CD4-positive, alpha-beta memory T cell (primary cell): ENCODE measurements around the gene HS3ST4. TPM values are rescaled to one million over a fixed set of nuclear protein-coding genes. Genes with fewer than 3 reads are reported as not detected.

Experiments
- CTCF ChIA-PET: fragments of 350-600 bp; sonication (Branson Sonifier 250); formaldehyde crosslinking; loops from one replicate; lab custom pipeline; 2021; ENCODE audit warnings: inconsistent platforms; ENCODE audit not compliant: partially characterized antibody; lab: Charles Lee
- POLR2A ChIA-PET: fragments of 350-600 bp; sonication (Branson Sonifier 250); formaldehyde crosslinking; loops from one replicate; lab custom pipeline; 2021; ENCODE audit not compliant: partially characterized antibody; lab: Charles Lee
- DNase-seq, 5 donors: peaks; one replicate each; pipeline versions ENCODE4 v3.0.0 to v3.0.0-alpha.2; 2020 to 2022; ENCODE audit warnings: mixed read lengths in 1 of 5
- H3K27ac ChIP-seq: one replicate; pipeline ENCODE4 v1.7.0; 2013; ENCODE audit warnings: low read depth, low read length
- H3K27me3 ChIP-seq: 2 replicates; pipeline ENCODE4 v1.7.0; 2013; ENCODE audit warnings: mild to moderate bottlenecking, low read length, moderate library complexity; ENCODE audit not compliant: insufficient read depth
- H3K36me3 ChIP-seq: 2 replicates; pipeline ENCODE4 v1.7.0; 2013; ENCODE audit warnings: mild to moderate bottlenecking, low read length, moderate library complexity; ENCODE audit not compliant: insufficient read depth
- H3K4me1 ChIP-seq: 2 replicates; pipeline ENCODE4 v1.7.0; 2013; ENCODE audit warnings: mild to moderate bottlenecking, low read length, moderate library complexity; ENCODE audit not compliant: insufficient read depth
- H3K4me3 ChIP-seq, 2 donors: one replicate each; pipeline ENCODE4 v1.7.0; 2013; ENCODE audit warnings: low read length in 2 of 2, mild to moderate bottlenecking in 1 of 2
- H3K9me3 ChIP-seq, 2 donors: one replicate each; pipeline ENCODE4 v1.7.0; 2013; ENCODE audit warnings: low read length in 2 of 2, control low read depth in 1 of 2; ENCODE audit not compliant: control insufficient read depth in 1 of 2
- H3K27ac Mint-ChIP-seq, 7 donors: one replicate each; pipeline ENCODE4 v1.8.0; 2020 to 2021; ENCODE audit warnings: mixed read lengths in 7 of 7, mild to moderate bottlenecking in 6 of 7, inconsistent platforms in 3 of 7, moderate library complexity in 3 of 7
- H3K27me3 Mint-ChIP-seq, 2 donors: one replicate each; pipeline ENCODE4 v1.8.0; 2020 to 2021; ENCODE audit warnings: mixed read lengths in 2 of 2
- H3K36me3 Mint-ChIP-seq, 2 donors: one replicate each; pipeline ENCODE4 v1.8.0; 2020 to 2021; ENCODE audit warnings: mixed read lengths in 2 of 2, inconsistent platforms in 1 of 2, mild to moderate bottlenecking in 1 of 2
- H3K4me1 Mint-ChIP-seq, 4 donors: one replicate each; pipeline ENCODE4 v1.8.0; 2020 to 2021; ENCODE audit warnings: mixed read lengths in 4 of 4, mild to moderate bottlenecking in 1 of 4
- H3K4me3 Mint-ChIP-seq, 8 donors: one replicate each; pipeline ENCODE4 v1.8.0; 2020 to 2021; ENCODE audit warnings: mixed read lengths in 8 of 8, mild to moderate bottlenecking in 7 of 8, moderate library complexity in 6 of 8, inconsistent platforms in 3 of 8
- H3K9me3 Mint-ChIP-seq, 8 donors: one replicate each; pipeline ENCODE4 v1.8.0; 2020 to 2021; ENCODE audit warnings: mixed read lengths in 8 of 8, mild to moderate bottlenecking in 5 of 8, inconsistent platforms in 3 of 8, moderate library complexity in 1 of 8
- intact Hi-C: fragments of 100-400 bp; cut with micrococcal nuclease; formaldehyde crosslinking; loops from one replicate; pipeline ENCODE4 v1.15.1; 2023
- polyA plus RNA-seq, 2 donors: library from polyadenylated mRNA; unstranded; fragments of 300-500 nt; fragmentation: Illumina TruSeq; gene quantifications; one replicate each; pipeline ENCODE4 v1.2.3, GENCODE V29; 2021
- total RNA-seq, 2 experiments: library from RNA; stranded (reverse); gene quantifications; one replicate each; pipeline ENCODE4 v1.2.3, GENCODE V29; 2021

Gene HS3ST4
- total and polyA plus RNA-seq, 4 experiments from 2014 or later: not detected

GRCh38 chr16:25894093-25894492, 202.3 kb downstream of the HS3ST4 start:
- DNase-seq: no peak
- intact Hi-C loops: no loop called here
- no peaks in the 10 kb centered on the region for H3K4me1 Mint-ChIP-seq
- Histone ChIP-seq H3K27me3 (no peaks in the 10 kb centered on the region), H3K4me1 (no peaks in the 10 kb centered on the region), H3K4me3 (no peak overlapping the region), H3K36me3 (no peaks in the 10 kb centered on the region), H3K27ac (no peak overlapping the region), H3K9me3 (no peaks in the 10 kb centered on the region)
- peaks cover 8 to 13% of the 10 kb centered on the region in 2 donors for H3K27me3 Mint-ChIP-seq
- no peaks in the 10 kb centered on the region for H3K36me3 Mint-ChIP-seq
- H3K9me3 Mint-ChIP-seq: peaks cover 0 to 18% (median 4%) of the 10 kb centered on the region in 8 donors
- H3K4me3 Mint-ChIP-seq: no peak overlapping the region
- ChIA-PET POLR2A (no interaction called here), CTCF (no interaction called here)
- no peak overlapping the region for H3K27ac Mint-ChIP-seq

GRCh38 chr16:25895380-25895779, 203.6 kb downstream of the HS3ST4 start:
- Histone ChIP-seq H3K9me3 (no peaks in the 10 kb centered on the region), H3K4me3 (no peak overlapping the region), H3K27ac (no peak overlapping the region), H3K36me3 (no peaks in the 10 kb centered on the region), H3K4me1 (no peaks in the 10 kb centered on the region), H3K27me3 (no peaks in the 10 kb centered on the region)
- no peaks in the 10 kb centered on the region for H3K36me3 Mint-ChIP-seq
- ChIA-PET POLR2A (no interaction called here), CTCF (no interaction called here)
- intact Hi-C loops: no loop called here
- no peaks in the 10 kb centered on the region for H3K4me1 Mint-ChIP-seq
- no peak for DNase-seq
- peaks cover 8 to 13% of the 10 kb centered on the region in 2 donors for H3K27me3 Mint-ChIP-seq
- H3K4me3 Mint-ChIP-seq: no peak overlapping the region
- H3K27ac Mint-ChIP-seq: no peak overlapping the region
- peaks cover 0 to 8% (median 2%) of the 10 kb centered on the region in 8 donors for H3K9me3 Mint-ChIP-seq

DNA sequence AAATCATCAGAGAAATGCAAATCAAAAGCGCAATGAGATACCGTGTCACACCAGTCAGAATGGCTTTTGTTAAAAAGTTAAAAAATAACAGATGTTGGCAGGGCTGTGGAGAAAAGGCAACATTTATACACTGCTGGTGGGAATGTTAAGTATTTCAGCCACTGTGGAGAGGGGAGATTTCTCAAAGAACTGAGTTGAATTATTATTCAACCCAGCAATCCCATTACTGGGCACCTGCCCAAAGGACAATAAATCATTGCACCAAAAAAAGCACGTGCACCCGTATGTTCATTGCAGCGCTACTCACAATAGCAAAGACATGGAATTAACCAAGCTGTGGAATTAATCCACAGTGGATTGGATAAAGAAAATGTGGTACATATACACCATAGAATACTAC, 204.7 kb downstream of the HS3ST4 start:
- no peak overlapping the region for H3K4me3 Mint-ChIP-seq
- H3K27ac Mint-ChIP-seq: no peak overlapping the region
- H3K27me3 Mint-ChIP-seq: peaks cover 8 to 11% of the 10 kb centered on the region in 2 donors
- no peak overlapping the region for H3K27ac ChIP-seq
- H3K4me1 Mint-ChIP-seq: no peaks in the 10 kb centered on the region
- intact Hi-C loops: no loop called here
- H3K36me3 Mint-ChIP-seq: no peaks in the 10 kb centered on the region
- no peaks in the 10 kb centered on the region for H3K4me1 ChIP-seq
- no peaks in the 10 kb centered on the region for H3K36me3 ChIP-seq
- POLR2A ChIA-PET: no interaction called here
- H3K4me3 ChIP-seq: no peak overlapping the region
- peaks cover 0 to 2% (median 0%) of the 10 kb centered on the region in 8 donors for H3K9me3 Mint-ChIP-seq
- no peaks in the 10 kb centered on the region for H3K9me3 ChIP-seq
- no peaks in the 10 kb centered on the region for H3K27me3 ChIP-seq
- CTCF ChIA-PET: no interaction called here
- no peak for DNase-seq

DNA sequence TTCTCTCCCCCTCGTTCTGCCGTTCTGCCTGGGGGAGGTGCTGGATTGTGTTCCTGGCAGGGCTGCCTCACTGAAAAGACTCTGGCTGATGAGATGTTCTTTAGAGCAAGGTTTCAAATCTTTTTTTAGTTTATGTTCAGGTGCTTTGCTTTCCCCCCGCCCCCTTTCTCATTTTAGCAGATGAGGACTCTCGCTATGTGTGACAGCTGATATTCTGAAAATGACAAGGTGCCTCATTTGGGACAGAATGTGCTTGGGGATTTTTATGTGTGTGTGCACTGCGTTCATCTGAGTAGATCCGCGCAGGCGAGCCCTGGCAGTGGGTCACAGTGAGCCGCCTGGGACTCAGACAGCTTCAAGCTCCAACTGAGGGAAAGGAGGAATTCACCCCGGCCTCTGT, 205.9 kb downstream of the HS3ST4 start:
- peaks cover 8 to 11% of the 10 kb centered on the region in 2 donors for H3K27me3 Mint-ChIP-seq
- CTCF ChIA-PET: no interaction called here
- Histone ChIP-seq H3K27me3 (no peaks in the 10 kb centered on the region), H3K4me3 (no peak overlapping the region), H3K4me1 (no peaks in the 10 kb centered on the region), H3K27ac (no peak overlapping the region), H3K9me3 (no peaks in the 10 kb centered on the region), H3K36me3 (no peaks in the 10 kb centered on the region)
- POLR2A ChIA-PET: interaction anchor here (1.0 kb wide), 1 partner anchor 12 kb away, joined by 3 read pairs; no protein-coding TSS in a partner anchor
- H3K36me3 Mint-ChIP-seq: no peaks in the 10 kb centered on the region
- H3K9me3 Mint-ChIP-seq: peaks cover 0 to 3% (median 0%) of the 10 kb centered on the region in 8 donors
- no peaks in the 10 kb centered on the region for H3K4me1 Mint-ChIP-seq
- no peak overlapping the region for H3K4me3 Mint-ChIP-seq
- no peak overlapping the region for H3K27ac Mint-ChIP-seq
- intact Hi-C loops: no loop called here
- no peak for DNase-seq

DNA sequence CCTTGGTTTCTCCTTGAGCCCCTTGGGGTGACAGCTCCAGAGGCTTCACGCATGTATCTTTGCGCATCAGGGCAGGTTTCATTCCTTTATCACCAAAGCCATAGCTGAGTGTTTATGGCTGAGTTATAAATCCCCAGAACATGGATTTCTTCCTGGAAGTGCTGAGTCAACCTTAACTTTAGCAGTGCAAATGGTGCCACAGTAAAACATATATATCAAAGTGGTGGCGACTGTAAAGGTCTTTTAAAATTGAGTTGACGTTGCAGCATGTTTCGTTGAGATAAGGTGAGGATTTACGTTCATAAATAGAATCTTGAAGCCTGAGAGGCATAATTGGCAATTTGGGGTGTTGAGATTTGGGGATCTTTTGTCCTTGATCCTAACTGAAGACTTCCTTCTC, 214.1 kb downstream of the HS3ST4 start:
- no peaks in the 10 kb centered on the region for H3K36me3 Mint-ChIP-seq
- no peak for DNase-seq
- ChIA-PET CTCF (no interaction called here), POLR2A (no interaction called here)
- Histone ChIP-seq H3K36me3 (no peaks in the 10 kb centered on the region), H3K9me3 (no peaks in the 10 kb centered on the region), H3K4me3 (no peak overlapping the region), H3K27me3 (no peaks in the 10 kb centered on the region), H3K27ac (no peak overlapping the region), H3K4me1 (no peaks in the 10 kb centered on the region)
- no peak overlapping the region for H3K4me3 Mint-ChIP-seq
- intact Hi-C loops: no loop called here
- peaks cover 0 to 3% of the 10 kb centered on the region in 2 donors for H3K27me3 Mint-ChIP-seq
- no peaks in the 10 kb centered on the region for H3K4me1 Mint-ChIP-seq
- H3K9me3 Mint-ChIP-seq: peaks cover 0 to 4% (median 0%) of the 10 kb centered on the region in 8 donors
- no peak overlapping the region for H3K27ac Mint-ChIP-seq

- Histone ChIP-seq H3K4me3 (no peak overlapping the region), H3K27me3 (peaks cover 6% of the 10 kb centered on the region), H3K4me1 (no peaks in the 10 kb centered on the region), H3K27ac (no peak overlapping the region), H3K9me3 (no peaks in the 10 kb centered on the region), H3K36me3 (no peaks in the 10 kb centered on the region)
- peaks cover 2 to 3% of the 10 kb centered on the region in 2 donors for H3K27me3 Mint-ChIP-seq
- no peak overlapping the region for H3K27ac Mint-ChIP-seq
- peaks cover 0 to 2% (median 0%) of the 10 kb centered on the region in 8 donors for H3K9me3 Mint-ChIP-seq
- no peak for DNase-seq
- H3K4me3 Mint-ChIP-seq: no peak overlapping the region
- CTCF ChIA-PET: no interaction called here
- no peaks in the 10 kb centered on the region for H3K36me3 Mint-ChIP-seq
- H3K4me1 Mint-ChIP-seq: no peaks in the 10 kb centered on the region
- POLR2A ChIA-PET: no interaction called here
- intact Hi-C loops: no loop called here
These were observed 219.2 kb downstream of the HS3ST4 start for GRCh38 chr16:25910971-25911370.

DNA sequence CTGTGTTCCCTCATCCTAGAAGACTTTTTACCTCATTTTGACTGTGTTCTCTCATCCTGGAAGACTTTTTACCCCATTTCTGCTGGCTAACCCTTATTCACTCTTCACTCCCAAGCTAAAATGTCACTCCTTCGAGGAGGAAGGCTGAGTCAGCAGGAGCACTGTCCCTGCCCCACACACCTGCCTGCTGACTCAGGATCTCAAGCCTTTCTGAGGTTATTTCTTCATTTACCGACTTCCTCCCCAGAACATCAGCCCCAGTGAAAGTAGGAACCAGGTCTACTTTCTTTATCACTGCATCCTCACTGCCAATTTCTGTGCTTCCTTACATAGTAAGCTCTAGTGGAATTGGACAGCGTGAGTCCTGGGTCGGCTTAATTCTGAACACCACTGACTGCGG, 220.6 kb downstream of the HS3ST4 start:
- Mint-ChIP-seq H3K27me3 (peaks cover 2 to 3% of the 10 kb centered on the region in 2 donors), H3K9me3 (peaks cover 0 to 2% (median 0%) of the 10 kb centered on the region in 8 donors), H3K4me3 (no peak overlapping the region), H3K36me3 (no peaks in the 10 kb centered on the region), H3K27ac (no peak overlapping the region), H3K4me1 (no peaks in the 10 kb centered on the region)
- Histone ChIP-seq H3K4me3 (no peak overlapping the region), H3K36me3 (no peaks in the 10 kb centered on the region), H3K27me3 (peaks cover 6% of the 10 kb centered on the region), H3K9me3 (no peaks in the 10 kb centered on the region), H3K27ac (no peak overlapping the region), H3K4me1 (no peaks in the 10 kb centered on the region)
- CTCF ChIA-PET: no interaction called here
- intact Hi-C loops: no loop called here
- DNase-seq: no peak
- POLR2A ChIA-PET: no interaction called here
